H54 (cell line): ENCODE results near the gene EDAR.

Experiments used
- DNase-seq: peaks from one replicate; pipeline ENCODE4 v3.0.0; 2011; ENCODE audit warnings: low spot score, mixed read lengths; ENCODE audit not compliant: insufficient read length
- FAIRE-seq: peaks from 3 replicates; lab custom pipeline; 2011; peaks lifted over from hg19 to GRCh38; lab: Jason Lieb, UNC
- POLR2A ChIP-seq: IDR thresholded peaks from 2 replicates; pipeline ENCODE4 v1.6.1; 2011; ENCODE audit warnings: low read depth, mild to moderate bottlenecking, low read length

The EDAR gene

DNA sequence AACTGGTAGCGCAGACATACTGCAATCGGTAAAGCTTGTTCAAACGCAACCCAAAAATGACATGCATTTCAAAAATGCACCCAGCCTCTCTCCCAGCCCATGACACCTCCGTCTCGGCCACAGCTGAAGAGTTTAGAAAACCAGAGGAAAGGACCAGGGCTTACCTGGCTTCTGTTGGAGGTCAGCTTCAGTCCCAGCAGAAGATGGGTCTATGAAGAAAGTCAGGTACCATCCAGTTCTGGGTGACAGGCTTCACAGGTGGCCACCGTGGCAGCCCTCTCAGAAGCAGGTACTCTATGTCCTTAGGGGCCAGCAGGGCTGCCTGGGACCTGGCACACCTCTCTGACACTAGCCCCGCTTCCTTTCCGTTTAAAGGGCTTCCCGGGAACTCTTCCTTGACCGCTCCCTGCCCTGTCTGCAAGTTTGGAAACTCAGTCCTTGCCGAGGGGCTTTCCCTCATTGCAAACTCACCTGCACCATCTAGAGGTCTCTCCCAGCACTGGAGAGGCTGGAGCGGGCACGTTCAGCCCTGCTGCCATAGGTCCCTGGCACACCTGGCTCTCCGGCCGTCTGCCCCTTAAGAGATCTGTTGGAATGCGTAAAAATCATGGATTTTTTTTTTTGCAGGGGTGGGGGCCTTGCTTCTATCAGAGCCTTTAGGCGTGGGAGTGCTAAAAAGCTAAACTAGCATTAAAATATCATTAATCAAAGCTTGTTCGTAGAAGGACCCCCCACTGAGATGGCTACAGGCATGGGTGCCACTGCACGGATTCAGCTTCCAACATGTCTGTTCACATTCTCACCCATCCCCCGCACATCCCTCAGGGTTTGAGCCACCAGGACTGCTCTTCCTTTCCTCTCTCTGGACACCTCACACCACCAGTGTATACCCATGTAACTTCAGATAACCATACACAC, at the start of gene EDAR:
Gene EDAR, minus strand, starts transcription at position 425 of the 918 bp plus-strand sequence. CDS start 58,206 bp downstream, outside the sequence.
- DNase-seq, result no peak
- FAIRE-seq, result no peak
- no peak for TF ChIP-seq POLR2A

DNA sequence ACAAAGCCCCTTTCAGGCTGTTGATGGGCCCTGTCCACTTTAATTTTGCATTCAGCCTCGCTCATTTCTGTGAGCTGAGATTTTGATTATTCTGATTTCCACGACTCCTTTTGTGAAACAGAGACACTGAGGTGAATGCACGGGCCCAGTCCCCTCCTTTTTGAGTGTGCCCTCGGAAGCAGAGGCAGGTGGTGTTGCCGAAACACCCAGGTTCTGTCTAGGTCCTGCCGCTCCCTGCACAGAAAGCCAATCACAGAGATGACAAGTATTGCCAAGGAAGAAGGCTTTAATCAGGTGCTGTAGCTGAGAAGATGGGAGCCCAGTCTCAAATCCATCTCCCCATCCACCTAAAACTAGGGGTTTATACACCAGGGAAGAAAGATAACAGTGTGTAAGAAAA, 44.2 kb upstream of the EDAR start:
- no peak for DNase-seq
- no peak for FAIRE-seq
- no peak for TF ChIP-seq POLR2A

DNA sequence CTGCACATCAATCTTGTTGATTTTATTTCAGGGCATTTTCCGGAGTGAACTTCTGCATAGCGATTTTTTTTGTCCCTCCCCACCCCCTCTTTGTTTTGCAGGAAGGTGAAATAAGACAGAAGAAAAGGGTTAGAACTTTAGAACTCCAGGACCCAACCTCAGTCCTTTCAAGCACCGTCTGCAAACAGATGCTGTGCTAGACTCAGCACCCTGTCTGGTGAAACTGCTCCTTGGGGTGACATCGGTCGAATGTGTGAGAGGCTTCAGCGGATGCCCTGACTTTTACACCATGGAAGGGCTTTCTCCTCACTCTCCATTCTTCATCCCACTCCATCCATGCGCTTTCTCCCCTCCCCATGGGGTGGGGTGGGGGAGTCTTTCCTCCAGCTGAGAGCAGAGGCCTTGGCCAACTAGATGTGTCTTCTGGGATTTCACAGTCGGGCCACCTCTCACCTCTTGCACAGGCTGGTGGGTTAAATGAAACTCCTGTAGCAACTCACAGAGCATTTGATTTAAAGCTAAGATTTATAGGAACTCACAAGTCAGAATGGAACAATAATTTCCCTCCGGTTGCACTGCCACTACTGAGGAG, 43.3 kb upstream of the EDAR start:
- no peak for TF ChIP-seq POLR2A
- DNase-seq, result no peak
- FAIRE-seq, result no peak

DNA sequence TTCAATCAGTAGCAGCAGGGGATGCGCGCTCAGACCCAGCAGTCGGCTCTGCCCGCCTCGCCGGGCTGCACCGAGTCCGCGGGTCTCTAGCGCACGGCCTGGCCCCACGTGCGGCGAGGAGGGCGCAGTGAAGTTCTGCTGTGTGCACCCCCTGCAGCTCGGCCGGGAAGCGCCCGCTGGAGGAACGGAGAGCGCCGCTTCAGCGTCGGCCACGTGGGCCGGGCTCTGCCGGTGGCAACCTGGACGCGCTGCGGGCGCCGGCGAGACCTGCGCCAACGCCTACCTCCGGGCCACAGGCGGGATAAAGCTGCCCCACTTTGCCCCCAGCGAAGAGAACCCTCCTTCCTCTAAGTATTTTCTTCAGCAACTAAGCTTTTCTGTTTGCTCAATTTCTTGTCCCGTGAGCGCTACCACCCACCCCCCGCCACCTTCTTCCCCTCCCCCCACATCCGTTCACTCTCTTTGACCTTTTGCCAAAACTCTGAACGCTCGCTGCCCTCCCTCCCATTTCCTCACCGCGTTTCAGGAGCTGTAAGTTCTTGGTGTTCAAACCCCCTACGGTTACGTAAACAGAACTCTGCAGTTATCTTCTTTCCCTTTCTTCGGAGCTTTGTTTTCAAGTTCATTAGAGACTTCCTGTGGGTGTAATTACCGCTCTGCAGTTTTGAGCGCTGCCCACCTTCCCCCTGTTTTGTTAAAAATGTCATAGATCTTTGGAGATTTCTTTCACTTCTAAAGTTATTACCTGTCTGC, 42.6 kb upstream of the EDAR start:
- FAIRE-seq (no peak), DNase-seq (no peak)
- no peak for TF ChIP-seq POLR2A

DNA sequence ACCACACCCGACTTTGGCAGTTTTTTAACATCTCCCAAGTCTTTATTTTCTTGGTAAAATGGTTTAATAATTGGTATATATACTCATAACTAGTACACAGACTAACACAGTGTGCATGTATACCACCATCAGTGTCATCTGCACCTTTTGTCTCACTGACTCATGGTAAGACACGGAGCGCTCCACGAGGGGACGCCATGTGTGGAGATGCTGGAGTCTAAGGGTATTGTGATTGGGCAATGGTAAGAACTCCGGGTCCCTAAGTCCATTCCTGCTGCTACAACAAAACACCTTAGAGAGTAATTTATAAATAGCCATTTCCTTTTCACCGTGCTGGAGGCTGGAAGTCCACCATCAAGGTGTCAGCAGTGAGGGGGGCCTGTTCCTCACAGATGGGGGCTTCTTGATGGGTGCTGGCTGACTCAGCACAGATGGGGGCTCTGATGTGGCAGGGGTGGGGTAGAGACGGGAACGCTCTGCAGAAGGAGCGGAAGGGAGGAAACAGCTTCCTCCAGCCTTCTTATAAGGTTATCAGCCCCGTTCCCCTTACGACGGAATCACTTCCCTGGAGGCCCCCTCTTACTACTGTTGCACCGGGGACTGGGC, 42.0 kb upstream of the EDAR start:
- FAIRE-seq (no peak), DNase-seq (no peak)
- TF ChIP-seq POLR2A, result no peak

DNA sequence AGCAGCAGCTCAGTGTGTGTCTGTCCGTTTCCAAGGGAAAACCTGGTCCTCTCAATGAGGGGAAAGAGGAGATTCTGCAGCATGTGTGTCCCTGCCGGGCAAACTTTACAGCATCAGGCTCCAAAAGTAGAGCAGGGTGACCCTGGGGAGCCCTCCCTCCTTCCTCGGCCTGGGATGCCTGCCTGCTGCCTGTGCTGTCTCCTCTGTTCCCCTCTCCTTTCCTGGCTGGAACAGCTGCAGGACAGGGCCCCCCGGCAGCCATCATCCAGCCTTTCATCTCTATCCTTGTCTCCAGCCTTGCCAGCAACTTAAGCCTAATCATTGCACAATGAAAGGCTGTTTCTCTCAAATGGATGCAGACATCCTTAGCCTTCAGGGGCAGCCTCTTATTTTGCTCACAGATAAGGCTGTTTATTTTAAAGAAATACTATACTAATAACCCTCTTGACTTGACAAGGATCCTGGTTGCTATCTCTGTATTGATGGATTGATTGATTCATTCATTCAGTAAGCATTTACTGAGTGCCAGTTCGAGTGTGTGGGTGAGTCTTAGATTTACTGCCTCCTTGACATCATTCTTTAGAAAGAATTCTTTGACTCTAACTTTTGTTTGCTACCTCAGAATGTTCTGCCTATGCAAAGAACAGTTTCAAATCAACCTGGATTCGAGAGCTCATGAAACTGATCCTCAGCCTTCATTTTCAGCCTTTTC, 40.6 kb upstream of the EDAR start:
- DNase-seq (no peak), FAIRE-seq (no peak)
- no peak for TF ChIP-seq POLR2A

DNA sequence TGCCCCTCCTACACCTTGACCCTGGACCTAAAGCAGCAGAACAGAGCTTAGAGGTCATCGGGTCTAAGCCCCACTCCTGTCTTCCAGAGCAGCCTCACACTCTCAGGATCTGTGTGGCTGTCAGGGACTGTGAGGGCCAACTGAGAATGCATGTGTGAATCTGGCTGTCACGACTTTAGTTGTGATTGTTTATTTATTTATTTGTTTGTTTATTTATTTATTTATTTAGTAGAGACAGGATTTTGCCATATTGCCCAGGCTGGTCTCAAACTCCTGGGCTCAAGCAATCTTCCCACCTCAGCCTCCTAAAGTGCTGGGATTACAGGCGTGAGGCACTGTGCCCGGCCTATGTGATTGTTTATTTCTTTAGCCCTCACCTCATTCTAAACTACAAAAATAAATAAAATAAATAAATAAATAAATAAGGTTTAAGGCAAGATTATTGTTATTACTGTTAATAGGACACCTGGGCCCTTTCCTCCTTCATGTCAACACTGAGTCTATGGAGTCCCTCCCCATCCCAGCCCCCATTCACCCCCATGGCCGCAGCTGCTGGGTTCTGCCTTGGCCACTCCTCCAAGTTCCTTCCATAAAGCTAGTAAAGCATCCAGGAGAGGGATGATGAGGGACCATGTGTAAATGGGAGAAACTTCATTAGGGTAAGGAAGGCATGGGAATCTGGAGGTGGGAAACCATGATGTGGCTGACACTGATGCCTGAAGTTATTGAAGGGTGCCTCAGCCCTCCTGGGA, 39.9 kb upstream of the EDAR start:
- FAIRE-seq (no peak), DNase-seq (no peak)
- no peak for TF ChIP-seq POLR2A

DNA sequence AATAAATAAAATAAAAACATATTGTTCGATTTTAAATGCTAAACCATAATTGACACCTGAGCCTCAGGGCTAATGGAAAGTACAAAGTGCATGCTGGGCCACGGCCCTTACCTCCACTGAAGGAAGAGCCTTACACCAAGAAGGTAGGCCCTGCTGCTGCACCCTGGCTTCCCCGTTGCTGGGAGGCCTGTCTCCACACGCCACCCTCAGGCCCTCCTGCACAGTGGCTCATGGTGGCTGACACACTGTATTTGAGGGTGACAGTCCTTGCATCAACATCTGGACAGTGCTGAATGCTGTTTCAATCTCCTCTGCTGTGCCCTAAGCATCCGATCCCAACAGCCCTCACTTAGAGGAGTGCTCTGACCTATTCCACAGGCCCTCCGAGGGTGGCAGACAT, 39.3 kb upstream of the EDAR start:
- TF ChIP-seq POLR2A, result no peak
- DNase-seq, result no peak
- FAIRE-seq, result no peak

DNA sequence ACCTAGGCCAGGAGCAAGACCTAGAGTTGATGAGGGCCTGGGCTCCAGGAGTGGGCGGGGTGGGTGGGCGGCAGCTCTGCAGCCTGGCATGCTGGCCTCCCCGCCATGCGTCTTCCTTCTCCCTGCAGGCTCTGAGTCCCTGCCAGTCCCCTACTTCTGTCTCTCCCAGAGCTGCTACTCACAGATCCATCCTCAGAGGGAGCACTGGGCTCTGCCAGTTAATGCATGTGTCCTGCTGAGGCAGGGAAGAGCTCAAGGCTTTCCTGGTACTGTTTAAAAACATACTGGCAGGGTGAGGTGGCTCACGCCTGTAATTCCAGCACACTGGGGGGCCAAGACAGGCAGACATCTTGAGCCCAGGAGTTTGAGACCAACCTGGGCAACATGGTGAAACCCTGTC, 38.7 kb upstream of the EDAR start:
- FAIRE-seq, result no peak
- no peak for DNase-seq
- no peak for TF ChIP-seq POLR2A

DNA sequence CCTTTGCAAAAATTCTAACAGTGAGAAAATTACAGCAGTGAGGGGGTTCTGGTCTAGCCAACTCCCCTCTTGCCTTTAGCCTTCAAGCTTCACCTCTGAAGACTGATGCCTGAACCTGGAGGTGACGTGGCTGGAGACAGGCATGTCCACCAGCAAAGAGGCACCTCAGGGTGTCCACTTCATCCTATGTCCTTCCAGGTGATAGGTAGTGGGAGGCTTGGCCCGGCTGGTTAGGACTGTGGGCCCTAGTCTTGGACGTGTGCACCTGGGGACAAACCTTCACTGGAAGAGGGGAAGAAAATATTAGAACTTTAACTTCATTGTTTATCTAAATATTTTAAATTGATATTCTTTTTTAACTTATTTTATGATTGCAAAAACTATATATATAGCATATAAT, 35.5 kb upstream of the EDAR start:
- TF ChIP-seq POLR2A, result no peak
- DNase-seq, result no peak
- FAIRE-seq, result no peak

DNA sequence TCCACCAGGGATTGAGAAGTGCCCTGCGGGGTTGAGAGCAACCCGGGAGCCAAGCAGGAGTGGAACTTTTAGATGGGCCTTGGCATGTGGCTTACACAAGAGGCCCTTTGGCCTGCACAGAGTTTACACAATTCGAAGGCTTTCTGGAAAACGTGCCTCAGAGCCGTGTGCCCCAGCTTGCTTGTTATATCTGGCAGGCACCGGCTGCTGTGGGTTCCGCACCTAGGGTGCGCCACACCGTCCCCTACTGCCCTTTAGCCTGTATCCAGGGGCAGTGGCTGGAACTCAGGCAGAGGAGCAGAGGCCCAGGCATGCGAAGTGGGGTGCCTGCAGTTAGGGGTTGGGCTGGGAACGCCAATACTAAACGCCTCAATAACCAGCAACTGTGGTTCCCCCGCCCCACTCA, 32.9 kb upstream of the EDAR start:
- FAIRE-seq, result no peak
- no peak for DNase-seq
- no peak for TF ChIP-seq POLR2A

DNA sequence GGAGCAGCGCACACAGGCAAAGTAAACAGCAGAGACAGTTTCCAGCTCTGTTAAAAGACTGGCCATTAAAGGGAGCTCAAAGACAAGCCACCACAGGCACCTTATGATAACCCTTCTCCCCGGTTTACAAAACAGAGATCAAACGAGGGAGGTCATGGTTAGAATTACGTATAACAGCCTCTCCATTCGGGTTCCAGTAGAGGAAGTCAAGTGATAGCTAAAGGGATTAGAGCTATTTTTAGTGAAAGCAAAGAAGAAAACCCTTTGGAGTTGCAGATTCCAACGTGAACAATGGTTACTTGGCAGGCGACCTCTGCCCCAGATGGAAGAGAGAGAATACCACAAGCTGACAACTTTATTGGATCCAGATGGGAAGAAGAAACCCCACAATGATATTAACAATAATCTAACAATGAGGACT, 31.2 kb upstream of the EDAR start:
- FAIRE-seq (no peak), DNase-seq (no peak)
- TF ChIP-seq POLR2A, result no peak

DNA sequence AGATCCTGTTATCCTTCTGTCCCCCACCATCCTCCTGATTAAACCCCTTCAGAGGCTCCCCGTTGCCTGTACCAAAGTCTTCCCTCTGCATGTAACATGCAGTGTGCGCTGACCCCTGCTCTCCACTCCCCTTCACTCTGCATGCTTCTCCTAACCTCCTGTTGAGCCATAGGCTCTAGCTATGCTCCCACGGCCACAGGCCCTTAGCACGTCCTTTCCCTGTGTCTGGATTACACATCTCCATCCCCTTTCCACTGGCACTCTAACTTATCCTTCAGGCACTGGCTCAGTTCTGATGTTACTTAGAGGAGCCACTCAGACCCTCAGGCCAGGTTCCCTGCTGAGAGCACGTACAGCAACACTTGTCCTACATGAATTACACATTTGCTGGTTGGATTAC, 29.4 kb upstream of the EDAR start:
- no peak for FAIRE-seq
- no peak for DNase-seq
- no peak for TF ChIP-seq POLR2A
